GM23338 (cell line): ENCODE results near the gene UGP2. TPM values are rescaled to one million over a fixed set of nuclear protein-coding genes. Genes with fewer than 3 reads are reported as not detected.

Experiments used
- ATAC-seq: fragments of 200-7000 bp; cut with Tn5 transposase; 3 replicates; pipeline ENCODE4 v1.9.1; 2020
- DNase-seq: peaks from one replicate; pipeline ENCODE4 v3.0.0-alpha.2; 2015; ENCODE audit warnings: low spot score
- H2AFZ ChIP-seq: fragments of 200-600 bp; sonication (generic); 2 replicates; pipeline ENCODE4 v1.8.0; 2016; ENCODE audit warnings: antibody characterized with exemption, mild to moderate bottlenecking, moderate library complexity
- H3F3A ChIP-seq: fragments of 200-600 bp; sonication (generic); replicated peaks from 2 replicates; pipeline ENCODE4 v1.8.0; 2017; ENCODE audit warnings: antibody characterized with exemption, mixed run types, low read depth
- H3K27ac ChIP-seq: fragments of 200-600 bp; sonication (generic); 2 replicates; pipeline ENCODE4 v1.6.1; 2016; ENCODE audit warnings: low read depth
- H3K27me3 ChIP-seq: fragments of 200-600 bp; sonication (generic); 2 replicates; pipeline ENCODE4 v1.8.0; 2016; ENCODE audit warnings: mild to moderate bottlenecking, mixed run types, moderate library complexity; ENCODE audit not compliant: insufficient read depth
- H3K36me3 ChIP-seq: fragments of 200-600 bp; sonication (generic); 2 replicates; pipeline ENCODE4 v1.8.0; 2016; ENCODE audit warnings: mild to moderate bottlenecking; ENCODE audit not compliant: insufficient read depth
- H3K4me1 ChIP-seq: fragments of 200-600 bp; sonication (generic); 2 replicates; pipeline ENCODE4 v1.8.0; 2016; ENCODE audit warnings: mild to moderate bottlenecking, moderate library complexity; ENCODE audit not compliant: insufficient read depth
- H3K4me2 ChIP-seq: fragments of 200-600 bp; sonication (generic); 2 replicates; pipeline ENCODE4 v1.7.1; 2017; ENCODE audit warnings: mixed run types
- H3K4me3 ChIP-seq: fragments of 200-600 bp; sonication (generic); 2 replicates; pipeline ENCODE4 v1.6.1; 2016; ENCODE audit warnings: mixed run types
- H3K79me2 ChIP-seq: fragments of 200-600 bp; sonication (generic); replicated peaks from 2 replicates; pipeline ENCODE4 v1.8.0; 2017; ENCODE audit warnings: mild to moderate bottlenecking; ENCODE audit not compliant: insufficient read depth
- H3K9me2 ChIP-seq: fragments of 200-600 bp; sonication (generic); 2 replicates; pipeline ENCODE4 v1.8.0; 2017; ENCODE audit not compliant: insufficient read depth
- H4K20me1 ChIP-seq: fragments of 200-600 bp; sonication (generic); replicated peaks from 2 replicates; pipeline ENCODE4 v1.8.0; 2017; ENCODE audit warnings: mild to moderate bottlenecking; ENCODE audit not compliant: insufficient read depth
- H3K27ac Mint-ChIP-seq: 2 replicates; pipeline ENCODE4 v1.8.0; 2020; ENCODE audit warnings: inconsistent platforms, mild to moderate bottlenecking, moderate library complexity, mixed read lengths
- H3K27me3 Mint-ChIP-seq: 3 replicates; pipeline ENCODE4 v1.8.0; 2022; ENCODE audit warnings: low read depth, mild to moderate bottlenecking, moderate library complexity, mixed read lengths, inconsistent platforms; ENCODE audit not compliant: insufficient read depth, poor library complexity
- H3K36me3 Mint-ChIP-seq: 3 replicates; pipeline ENCODE4 v1.8.0; 2021; ENCODE audit warnings: low read depth, mild to moderate bottlenecking, inconsistent platforms, moderate library complexity, mixed read lengths
- H3K4me1 Mint-ChIP-seq: 3 replicates; pipeline ENCODE4 v1.8.0; 2020; ENCODE audit warnings: mild to moderate bottlenecking, inconsistent platforms, mixed read lengths
- H3K4me3 Mint-ChIP-seq: 3 replicates; pipeline ENCODE4 v1.8.0; 2021; ENCODE audit warnings: moderate library complexity, mild to moderate bottlenecking, inconsistent platforms, mixed read lengths
- H3K9me3 Mint-ChIP-seq: 3 replicates; pipeline ENCODE4 v1.8.0; 2020; ENCODE audit warnings: moderate library complexity, mild to moderate bottlenecking, inconsistent platforms, mixed read lengths
- CREB1 ChIP-seq: fragments of 250-450 bp; sonication (Bioruptor Pico); IDR thresholded peaks from 2 replicates; pipeline ENCODE4 v1.5.0; 2020; ENCODE audit warnings: low read depth, mild to moderate bottlenecking, moderate library complexity
- CTCF ChIP-seq, 2 experiments: fragments of 200-600 bp in 1 of 2; sonication (generic) in 1 of 2; conservative IDR thresholded peaks; 2 replicates each; pipeline versions ENCODE4 v1.5.1 to v1.6.1; 2016 to 2017; ENCODE audit warnings: antibody characterized with exemption in 2 of 2, low read depth in 2 of 2, mild to moderate bottlenecking in 2 of 2, moderate library complexity in 1 of 2
- ETS1 ChIP-seq: IDR thresholded peaks from 2 replicates; pipeline ENCODE4 v1.6.1; 2016; ENCODE audit warnings: antibody characterized with exemption
- EZH2 ChIP-seq: fragments of 200-600 bp; sonication (generic); IDR thresholded peaks from one replicate; pipeline ENCODE4 v1.8.0; 2017; ENCODE audit warnings: antibody characterized with exemption, mild to moderate bottlenecking, low read depth; ENCODE audit not compliant: unreplicated experiment
- EZH2phosphoT487 ChIP-seq: fragments of 200-600 bp; sonication (generic); IDR thresholded peaks from one replicate; pipeline ENCODE4 v1.8.1; 2018; ENCODE audit warnings: antibody characterized with exemption; ENCODE audit not compliant: unreplicated experiment
- NANOG ChIP-seq: IDR thresholded peaks from 2 replicates; pipeline ENCODE4 v1.6.1; 2016; ENCODE audit warnings: antibody characterized with exemption, borderline replicate concordance
- POLR2AphosphoS5 ChIP-seq: IDR thresholded peaks from 2 replicates; pipeline ENCODE4 v1.6.1; 2016; ENCODE audit warnings: antibody characterized with exemption, low read depth
- REST ChIP-seq: IDR thresholded peaks from one replicate; pipeline ENCODE4 v1.6.1; 2018; ENCODE audit warnings: antibody characterized with exemption; ENCODE audit not compliant: unreplicated experiment
- STAT1 ChIP-seq: IDR thresholded peaks from one replicate; pipeline ENCODE4 v1.6.1; 2016; ENCODE audit warnings: antibody characterized with exemption; ENCODE audit not compliant: unreplicated experiment
- ZNF114 ChIP-seq: fragments of 250-450 bp; sonication (Bioruptor Pico); IDR thresholded peaks from 2 replicates; pipeline ENCODE4 v1.5.0; 2020; ENCODE audit warnings: mild to moderate bottlenecking, moderate library complexity
- ZNF331 ChIP-seq: fragments of 250-450 bp; sonication (Bioruptor Pico); IDR thresholded peaks from 2 replicates; pipeline ENCODE4 v1.5.0; 2020; ENCODE audit warnings: low read depth, mild to moderate bottlenecking, moderate library complexity
- polyA plus RNA-seq: library from polyadenylated mRNA; unstranded; fragments of >200 nt; fragmentation: Nextera tagmentation; extraction: Ambion mirVana; gene quantifications from 2 replicates; pipeline ENCODE4 v1.2.1, GENCODE V29; 2016
- total RNA-seq: library from RNA; depleted of rRNA; stranded (reverse); fragments of >200 nt; shearing (Covaris generic); gene quantifications from 2 replicates; pipeline ENCODE4 v1.2.3, GENCODE V29; 2014

UGP2 gene
- total and polyA plus RNA-seq, 2 experiments from 2014 or later, result 744 to 943 TPM

- Mint-ChIP-seq H3K4me3 (no peak overlapping the region), H3K27me3 (peaks cover 1% of the 10 kb centered on the region), H3K4me1 (peaks cover 15% of the 10 kb centered on the region), H3K9me3 (no peaks in the 10 kb centered on the region), H3K27ac (peak overlapping the region; percentile 22; the same call in 1 of the 2 replicates), H3K36me3 (no peaks in the 10 kb centered on the region)
- DNase-seq, result peak; percentile 24
- Histone ChIP-seq H3K4me3 (no peak overlapping the region), H2AFZ (peak overlapping the region; percentile 25), H3K79me2 (no peaks in the 10 kb centered on the region), H3K27ac (peak overlapping the region; percentile 72), H3F3A (no peaks in the 10 kb centered on the region), H3K36me3 (no peaks in the 10 kb centered on the region), H4K20me1 (no peaks in the 10 kb centered on the region), H3K27me3 (no peaks in the 10 kb centered on the region), H3K9me2 (no peaks in the 10 kb centered on the region), H3K4me1 (peaks cover 11% of the 10 kb centered on the region), H3K4me2 (no peak overlapping the region)
- ATAC-seq, result peak; percentile 55
- TF ChIP-seq NANOG (no peak), CREB1 (CRISPR knock-in tag) (no peak), STAT1 (no peak), REST (no peak), ZNF114 (CRISPR knock-in tag) (no peak), EZH2 (no peak), CTCF (conservative IDR thresholded peaks at IDR 0.05; ENCODE audit: low read depth in 2 of 2) (no peak), ZNF331 (CRISPR knock-in tag) (no peak), POLR2AphosphoS5 (no peak), EZH2phosphoT487 (no peak), ETS1 (no peak)
Observed at GRCh38 chr2:63819765-63820717, 21.7 kb upstream of the UGP2 start.
